Measurements from ENCODE around the gene MYO10.

The MYO10 gene

DNA sequence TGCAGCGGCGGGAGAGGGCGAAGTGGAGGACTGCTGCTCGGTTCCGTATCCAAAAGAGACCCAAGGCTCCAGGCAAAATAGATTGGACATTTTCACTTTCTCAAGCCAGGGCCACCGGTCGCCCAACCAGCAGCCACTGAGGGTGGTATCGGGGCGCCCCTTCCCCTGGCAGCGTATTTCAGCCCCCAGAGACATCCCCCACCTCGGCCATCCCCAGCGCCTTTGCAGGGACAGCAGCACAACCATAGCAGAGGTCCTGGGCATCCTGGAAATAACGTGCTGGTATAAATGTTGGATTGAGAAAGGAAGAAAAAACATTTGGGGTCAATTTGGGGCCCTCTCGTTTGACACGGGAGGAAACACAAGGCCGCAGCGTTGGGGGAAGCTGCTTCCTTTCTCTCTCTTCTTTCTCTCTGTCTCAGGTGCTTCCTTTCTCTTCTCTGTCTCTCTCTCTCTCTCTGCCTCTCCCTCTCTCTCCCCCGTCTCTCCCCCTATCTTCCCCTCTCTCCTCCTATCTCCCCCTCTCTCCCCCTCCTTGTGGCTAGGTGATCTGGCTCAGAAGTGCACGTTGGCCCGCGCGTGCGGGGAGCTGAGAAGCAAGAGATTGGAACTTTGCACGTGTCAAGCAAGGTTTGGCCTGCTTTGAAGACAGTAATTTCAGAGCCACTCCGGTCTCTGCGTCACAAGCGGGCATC lies 318.7 kb downstream of the MYO10 start:
- no peak overlapping the region for H3K27ac ChIP-seq (ENCODE audit: low read depth, low read length)
- H3K4me1 ChIP-seq (ENCODE audit: control insufficient read depth, insufficient read depth, low read length): peaks cover 23% of the 10 kb centered on the region
- H3K9ac ChIP-seq (ENCODE audit: low read length): peak overlapping the region; percentile 42
- no peaks in the 10 kb centered on the region for H3K9me3 ChIP-seq (ENCODE audit: control insufficient read depth, insufficient read depth, low read depth, low read length)
- H3K36me3 ChIP-seq (ENCODE audit: control insufficient read depth, insufficient read depth, low read length): no peaks in the 10 kb centered on the region
- peak overlapping the region; percentile 70 for H3K4me3 ChIP-seq (ENCODE audit: low read depth, low read length)
- peaks cover 52% of the 10 kb centered on the region for H3K27me3 ChIP-seq (ENCODE audit: control insufficient read depth, insufficient read depth, low read length)

DNA sequence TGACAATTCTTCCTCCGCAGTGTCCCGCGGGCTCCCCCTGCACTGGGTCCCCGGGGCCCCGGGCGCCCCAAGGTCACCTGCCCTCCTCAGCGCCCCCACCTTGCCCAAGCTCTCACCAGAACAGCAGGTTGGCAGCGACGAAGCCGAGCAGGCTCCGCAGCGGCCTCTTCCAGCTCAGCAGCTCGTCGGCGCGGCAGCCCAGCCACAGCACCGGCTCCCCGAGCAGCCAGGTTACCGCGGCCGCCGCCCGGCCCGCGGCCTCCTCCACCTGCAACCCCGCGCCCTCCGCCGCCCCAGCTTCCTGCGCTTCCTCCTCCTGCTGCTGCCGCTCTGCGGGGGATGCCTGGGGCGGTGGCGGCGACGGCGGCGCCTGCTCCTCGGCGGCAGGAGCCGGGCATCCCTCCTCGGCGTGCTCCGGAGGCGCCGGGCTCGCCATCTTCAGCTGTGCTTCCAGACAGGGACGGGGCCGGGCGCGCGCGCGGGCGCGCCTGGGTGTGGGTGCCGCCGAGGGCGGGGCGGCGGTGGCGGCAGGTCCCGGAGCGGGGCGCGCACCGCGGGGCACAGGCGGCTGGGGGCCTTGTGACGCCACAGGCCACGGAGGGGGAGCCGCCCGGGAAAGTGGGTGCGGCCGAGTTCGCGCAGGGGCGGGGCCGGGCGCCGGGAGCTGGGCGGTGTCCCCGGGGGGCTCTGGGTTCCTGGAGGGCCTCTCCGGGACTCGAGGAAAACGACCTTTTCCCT lies 319.4 kb downstream of the MYO10 start, which contains the start of gene RETREG1:
Gene RETREG1 (minus strand): TSS at position 462 of the 738 bp plus-strand sequence. CDS start 26 bp downstream, at position 436.
- Histone ChIP-seq H3K9ac (ENCODE audit: low read length) (peak within 1 kb of the TSS; percentile 48), H3K27me3 (ENCODE audit: control insufficient read depth, insufficient read depth, low read length) (peaks cover 52% of the 10 kb centered on the region), H3K27ac (ENCODE audit: low read depth, low read length) (no peak within 1 kb of the TSS), H3K9me3 (ENCODE audit: control insufficient read depth, insufficient read depth, low read depth, low read length) (no peaks in the 10 kb centered on the region), H3K4me1 (ENCODE audit: control insufficient read depth, insufficient read depth, low read length) (peaks cover 23% of the 10 kb centered on the region), H3K36me3 (ENCODE audit: control insufficient read depth, insufficient read depth, low read length) (no peaks in the 10 kb centered on the region), H3K4me3 (ENCODE audit: low read depth, low read length) (peak within 1 kb of the TSS; percentile 70)

GRCh38 chr5:16615741-16616535 lies 320.1 kb downstream of the MYO10 start:
- peaks cover 23% of the 10 kb centered on the region for H3K4me1 ChIP-seq (ENCODE audit: control insufficient read depth, insufficient read depth, low read length)
- peak overlapping the region; percentile 70 for H3K4me3 ChIP-seq (ENCODE audit: low read depth, low read length)
- no peaks in the 10 kb centered on the region for H3K36me3 ChIP-seq (ENCODE audit: control insufficient read depth, insufficient read depth, low read length)
- H3K27me3 ChIP-seq (ENCODE audit: control insufficient read depth, insufficient read depth, low read length): peaks cover 52% of the 10 kb centered on the region
- H3K9me3 ChIP-seq (ENCODE audit: control insufficient read depth, insufficient read depth, low read depth, low read length): no peaks in the 10 kb centered on the region
- peak overlapping the region; percentile 48 for H3K9ac ChIP-seq (ENCODE audit: low read length)
- H3K27ac ChIP-seq (ENCODE audit: low read depth, low read length): no peak overlapping the region

GRCh38 chr5:16612007-16612406 lies 324.1 kb downstream of the MYO10 start:
- Histone ChIP-seq H3K36me3 (ENCODE audit: control insufficient read depth, insufficient read depth, low read length) (no peaks in the 10 kb centered on the region), H3K4me1 (ENCODE audit: control insufficient read depth, insufficient read depth, low read length) (peaks cover 12% of the 10 kb centered on the region; the same call in 1 of the 2 replicates), H3K27ac (ENCODE audit: low read depth, low read length) (no peak overlapping the region), H3K4me3 (ENCODE audit: low read depth, low read length) (no peak overlapping the region), H3K9ac (ENCODE audit: low read length) (no peak overlapping the region), H3K9me3 (ENCODE audit: control insufficient read depth, insufficient read depth, low read depth, low read length) (no peaks in the 10 kb centered on the region), H3K27me3 (ENCODE audit: control insufficient read depth, insufficient read depth, low read length) (peaks cover 26% of the 10 kb centered on the region)

All from HUES6 (cell line).